GM23338 (cell line): ENCODE results near the gene MICAL2.

ENCODE experiments used
- EZH2 ChIP-seq: fragments of 200-600 bp; sonication (generic); IDR thresholded peaks from one replicate; pipeline ENCODE4 v1.8.0; 2017; ENCODE audit warnings: antibody characterized with exemption, mild to moderate bottlenecking, low read depth; ENCODE audit not compliant: unreplicated experiment
- EZH2phosphoT487 ChIP-seq: fragments of 200-600 bp; sonication (generic); IDR thresholded peaks from one replicate; pipeline ENCODE4 v1.8.1; 2018; ENCODE audit warnings: antibody characterized with exemption; ENCODE audit not compliant: unreplicated experiment
- JUNB ChIP-seq: IDR thresholded peaks from one replicate; pipeline ENCODE4 v1.6.1; 2016; ENCODE audit warnings: antibody characterized with exemption; ENCODE audit not compliant: unreplicated experiment
- POLR2AphosphoS5 ChIP-seq: IDR thresholded peaks from 2 replicates; pipeline ENCODE4 v1.6.1; 2016; ENCODE audit warnings: antibody characterized with exemption, low read depth
- STAT1 ChIP-seq: IDR thresholded peaks from one replicate; pipeline ENCODE4 v1.6.1; 2016; ENCODE audit warnings: antibody characterized with exemption; ENCODE audit not compliant: unreplicated experiment
- TF ChIP-seq, protein P1 (sequence below), 2 experiments: fragments of 200-600 bp in 1 of 2; sonication (generic) in 1 of 2; conservative IDR thresholded peaks; 2 replicates each; pipeline versions ENCODE4 v1.5.1 to v1.6.1; 2016 to 2017; ENCODE audit warnings: antibody characterized with exemption in 2 of 2, low read depth in 2 of 2, mild to moderate bottlenecking in 2 of 2, moderate library complexity in 1 of 2
- TF ChIP-seq, protein P2 (sequence below): IDR thresholded peaks from one replicate; pipeline ENCODE4 v1.6.1; 2018; ENCODE audit warnings: antibody characterized with exemption; ENCODE audit not compliant: unreplicated experiment

DNA sequence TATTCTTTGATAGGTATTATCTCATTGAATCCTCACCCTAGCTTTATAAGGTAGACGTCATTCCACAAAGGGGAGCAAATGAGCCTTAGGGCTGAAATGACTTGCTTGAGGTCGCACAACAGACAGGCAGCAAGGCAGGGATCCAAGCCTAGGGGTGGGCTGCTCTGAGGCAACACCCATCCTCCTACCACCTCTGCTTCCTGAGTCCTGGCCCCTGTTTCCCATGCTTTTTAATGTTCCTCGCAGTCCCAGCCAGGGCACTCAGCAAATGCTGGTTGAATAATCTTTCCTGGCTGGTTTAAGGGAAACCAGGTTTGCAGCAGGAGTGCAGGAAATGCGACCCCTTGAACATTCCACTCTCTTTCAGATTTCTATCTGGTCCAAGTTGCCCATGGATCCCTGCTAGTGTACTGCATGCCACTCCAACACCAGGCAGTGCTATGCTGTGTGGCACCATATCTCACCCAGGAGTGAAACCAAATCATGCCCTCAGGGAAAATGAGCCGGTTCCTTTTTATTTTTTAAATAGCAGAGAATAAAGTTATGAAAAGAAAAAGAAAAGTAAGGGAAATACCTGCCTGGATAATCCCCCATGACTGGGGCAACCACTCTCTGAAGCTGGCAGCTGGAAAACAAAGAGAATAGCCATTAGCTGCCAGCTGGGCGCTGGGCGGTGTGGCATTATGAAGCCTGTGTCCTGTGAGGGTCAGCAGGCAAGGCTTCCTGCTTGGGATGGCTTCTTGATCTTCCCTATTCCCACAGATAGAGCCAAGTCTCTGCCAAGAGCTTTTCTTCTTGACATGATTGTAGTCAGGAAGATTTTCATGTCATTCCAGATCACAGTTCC lies 21.8 kb downstream of the MICAL2 start:
- TF ChIP-seq, protein P1, sequence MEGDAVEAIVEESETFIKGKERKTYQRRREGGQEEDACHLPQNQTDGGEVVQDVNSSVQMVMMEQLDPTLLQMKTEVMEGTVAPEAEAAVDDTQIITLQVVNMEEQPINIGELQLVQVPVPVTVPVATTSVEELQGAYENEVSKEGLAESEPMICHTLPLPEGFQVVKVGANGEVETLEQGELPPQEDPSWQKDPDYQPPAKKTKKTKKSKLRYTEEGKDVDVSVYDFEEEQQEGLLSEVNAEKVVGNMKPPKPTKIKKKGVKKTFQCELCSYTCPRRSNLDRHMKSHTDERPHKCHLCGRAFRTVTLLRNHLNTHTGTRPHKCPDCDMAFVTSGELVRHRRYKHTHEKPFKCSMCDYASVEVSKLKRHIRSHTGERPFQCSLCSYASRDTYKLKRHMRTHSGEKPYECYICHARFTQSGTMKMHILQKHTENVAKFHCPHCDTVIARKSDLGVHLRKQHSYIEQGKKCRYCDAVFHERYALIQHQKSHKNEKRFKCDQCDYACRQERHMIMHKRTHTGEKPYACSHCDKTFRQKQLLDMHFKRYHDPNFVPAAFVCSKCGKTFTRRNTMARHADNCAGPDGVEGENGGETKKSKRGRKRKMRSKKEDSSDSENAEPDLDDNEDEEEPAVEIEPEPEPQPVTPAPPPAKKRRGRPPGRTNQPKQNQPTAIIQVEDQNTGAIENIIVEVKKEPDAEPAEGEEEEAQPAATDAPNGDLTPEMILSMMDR (conservative IDR thresholded peaks at IDR 0.05; ENCODE audit: low read depth in 2 of 2) = no peak
- TF ChIP-seq EZH2 = no peak
- TF ChIP-seq, protein P2, sequence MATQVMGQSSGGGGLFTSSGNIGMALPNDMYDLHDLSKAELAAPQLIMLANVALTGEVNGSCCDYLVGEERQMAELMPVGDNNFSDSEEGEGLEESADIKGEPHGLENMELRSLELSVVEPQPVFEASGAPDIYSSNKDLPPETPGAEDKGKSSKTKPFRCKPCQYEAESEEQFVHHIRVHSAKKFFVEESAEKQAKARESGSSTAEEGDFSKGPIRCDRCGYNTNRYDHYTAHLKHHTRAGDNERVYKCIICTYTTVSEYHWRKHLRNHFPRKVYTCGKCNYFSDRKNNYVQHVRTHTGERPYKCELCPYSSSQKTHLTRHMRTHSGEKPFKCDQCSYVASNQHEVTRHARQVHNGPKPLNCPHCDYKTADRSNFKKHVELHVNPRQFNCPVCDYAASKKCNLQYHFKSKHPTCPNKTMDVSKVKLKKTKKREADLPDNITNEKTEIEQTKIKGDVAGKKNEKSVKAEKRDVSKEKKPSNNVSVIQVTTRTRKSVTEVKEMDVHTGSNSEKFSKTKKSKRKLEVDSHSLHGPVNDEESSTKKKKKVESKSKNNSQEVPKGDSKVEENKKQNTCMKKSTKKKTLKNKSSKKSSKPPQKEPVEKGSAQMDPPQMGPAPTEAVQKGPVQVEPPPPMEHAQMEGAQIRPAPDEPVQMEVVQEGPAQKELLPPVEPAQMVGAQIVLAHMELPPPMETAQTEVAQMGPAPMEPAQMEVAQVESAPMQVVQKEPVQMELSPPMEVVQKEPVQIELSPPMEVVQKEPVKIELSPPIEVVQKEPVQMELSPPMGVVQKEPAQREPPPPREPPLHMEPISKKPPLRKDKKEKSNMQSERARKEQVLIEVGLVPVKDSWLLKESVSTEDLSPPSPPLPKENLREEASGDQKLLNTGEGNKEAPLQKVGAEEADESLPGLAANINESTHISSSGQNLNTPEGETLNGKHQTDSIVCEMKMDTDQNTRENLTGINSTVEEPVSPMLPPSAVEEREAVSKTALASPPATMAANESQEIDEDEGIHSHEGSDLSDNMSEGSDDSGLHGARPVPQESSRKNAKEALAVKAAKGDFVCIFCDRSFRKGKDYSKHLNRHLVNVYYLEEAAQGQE = no peak
- TF ChIP-seq STAT1 = no peak
- no peak for TF ChIP-seq JUNB
- TF ChIP-seq POLR2AphosphoS5 = no peak
- TF ChIP-seq EZH2phosphoT487 = no peak
